Activated CD8-positive, alpha-beta memory T cell treated with anti-CD3 and anti-CD28 coated beads, Interleukin-2, amount 50 U/mL, for 48 hours (primary cell): ENCODE measurements around the gene TIGAR.

Experiments
- DNase-seq: peaks from one replicate; pipeline ENCODE4 v3.0.0-alpha.2; 2020

Gene TIGAR

GRCh38 chr12:4320853-4321701 lies at the start of gene TIGAR:
TSS of gene TIGAR (plus strand) at chr12:4321213. CDS start at chr12:4321272, 59 bp downstream.
- peak; percentile 94 for DNase-seq

- peak; percentile 91 for DNase-seq
Observed at GRCh38 chr12:4271717-4272423, 49.1 kb upstream of the TIGAR start.

- peak; percentile 88 for DNase-seq
Observed at GRCh38 chr12:4272424-4273272, 48.4 kb upstream of the TIGAR start.

GRCh38 chr12:4273273-4273651 lies 47.8 kb upstream of the TIGAR start:
- no peak for DNase-seq

GRCh38 chr12:4273652-4274395 lies 47.2 kb upstream of the TIGAR start, which contains the start of gene CCND2:
TSS of gene CCND2 (plus strand) at chr12:4273762. CDS start at chr12:4274041, 279 bp downstream.
- DNase-seq, result peak; percentile 88

GRCh38 chr12:4274396-4275015 lies 46.5 kb upstream of the TIGAR start:
- peak; percentile 74 for DNase-seq

GRCh38 chr12:4275016-4275869 lies 45.8 kb upstream of the TIGAR start:
- peak; percentile 63 for DNase-seq

GRCh38 chr12:4275870-4276301 lies 45.1 kb upstream of the TIGAR start:
- no peak for DNase-seq

GRCh38 chr12:4276524-4277204 lies 44.3 kb upstream of the TIGAR start:
- DNase-seq, result peak; percentile 88

- no peak for DNase-seq
Observed at GRCh38 chr12:4277205-4277543, 43.8 kb upstream of the TIGAR start.

- DNase-seq, result no peak
Observed at GRCh38 chr12:4277857-4278256, 43.2 kb upstream of the TIGAR start.

GRCh38 chr12:4278329-4279197 lies 42.5 kb upstream of the TIGAR start:
- no peak for DNase-seq

- DNase-seq, result no peak
Observed at GRCh38 chr12:4279198-4279690, 41.8 kb upstream of the TIGAR start.

- no peak for DNase-seq
Observed at GRCh38 chr12:4280351-4281163, 40.5 kb upstream of the TIGAR start.

- DNase-seq, result no peak
Observed at GRCh38 chr12:4281173-4281654, 39.8 kb upstream of the TIGAR start.

- DNase-seq, result no peak
Observed at GRCh38 chr12:4282103-4282891, 38.7 kb upstream of the TIGAR start.

- DNase-seq, result no peak
Observed at GRCh38 chr12:4282892-4283511, 38.0 kb upstream of the TIGAR start.
